HG02763 (cell line): ENCODE data around the gene ATP2B2.

ENCODE experiments used
- ATAC-seq: cut with Tn5 transposase; IDR thresholded peaks from one replicate; pipeline ENCODE4 v1.9.1; 2021; ENCODE audit warnings: mild to moderate bottlenecking, moderate library complexity; ENCODE audit not compliant: unreplicated experiment

Gene ATP2B2

GRCh38 chr3:10286596-10287295, 218.6 kb downstream of the ATP2B2 start:
- no peak for ATAC-seq

- no peak for ATAC-seq
Observed at GRCh38 chr3:10286133-10286524, 219.3 kb downstream of the ATP2B2 start.

- no peak for ATAC-seq
Observed at GRCh38 chr3:10285272-10286132, 219.9 kb downstream of the ATP2B2 start.

- no peak for ATAC-seq
Observed at GRCh38 chr3:10284496-10284895, 220.9 kb downstream of the ATP2B2 start.

GRCh38 chr3:10283638-10284037, 221.7 kb downstream of the ATP2B2 start:
- no peak for ATAC-seq

- ATAC-seq, result no peak
Observed at GRCh38 chr3:10281951-10282350, 223.4 kb downstream of the ATP2B2 start.

GRCh38 chr3:10280571-10280970, 224.8 kb downstream of the ATP2B2 start:
- no peak for ATAC-seq

- no peak for ATAC-seq
Observed at GRCh38 chr3:10280177-10280529, 225.2 kb downstream of the ATP2B2 start.

- no peak for ATAC-seq
Observed at GRCh38 chr3:10279384-10280176, 225.8 kb downstream of the ATP2B2 start.

GRCh38 chr3:10278501-10278900, 226.9 kb downstream of the ATP2B2 start:
- ATAC-seq, result no peak

GRCh38 chr3:10277115-10277625, 228.2 kb downstream of the ATP2B2 start:
- ATAC-seq, result no peak

- ATAC-seq, result no peak
Observed at GRCh38 chr3:10274601-10275000, 230.8 kb downstream of the ATP2B2 start.
